Fibroblast of mammary gland (primary cell): ENCODE results near the gene TPBGL.
"Not testable (repeated sequence)": the region's sequence is repeated elsewhere in the genome, so short reads cannot be mapped to it uniquely, and the experiment has no call there.

Experiments
- DNase-seq: peaks from one replicate; pipeline ENCODE4 v3.0.0-alpha.2; 2010; ENCODE audit warnings: low read depth
- H3K4me3 ChIP-seq: 2 replicates; pipeline ENCODE4 v1.5.1; 2011; ENCODE audit warnings: low read depth, mild to moderate bottlenecking, low read length, moderate library complexity; ENCODE audit not compliant: control insufficient read depth
- CTCF ChIP-seq: conservative IDR thresholded peaks from 2 replicates; pipeline ENCODE4 v1.5.1; 2011; ENCODE audit warnings: low read depth, low read length, inconsistent platforms; ENCODE audit not compliant: control insufficient read depth, insufficient read depth

The TPBGL gene

GRCh38 chr11:75269896-75270295 lies 29.3 kb downstream of the TPBGL start:
- no peak for DNase-seq
- H3K4me3 ChIP-seq: no peak overlapping the region
- TF ChIP-seq CTCF: no peak

- DNase-seq: peak; percentile 31
- peak; percentile 45 for TF ChIP-seq CTCF
- no peak overlapping the region for H3K4me3 ChIP-seq
These were observed 30.4 kb downstream of the TPBGL start for GRCh38 chr11:75270896-75271418.

- DNase-seq: no peak
These were observed 31.2 kb downstream of the TPBGL start for GRCh38 chr11:75271730-75272129.

GRCh38 chr11:75272391-75272790 lies 31.8 kb downstream of the TPBGL start:
- TF ChIP-seq CTCF: no peak
- DNase-seq: no peak
- no peak overlapping the region for H3K4me3 ChIP-seq

More at GRCh38 chr11:75271730-75272129, 31.2 kb downstream of the TPBGL start:
- no peak overlapping the region for H3K4me3 ChIP-seq
- TF ChIP-seq CTCF: no peak

- TF ChIP-seq CTCF: no peak
- no peak overlapping the region for H3K4me3 ChIP-seq
- no peak for DNase-seq
These were observed 32.3 kb downstream of the TPBGL start for GRCh38 chr11:75272821-75273301.

GRCh38 chr11:75273411-75274391 lies 33.1 kb downstream of the TPBGL start:
- H3K4me3 ChIP-seq: no peak overlapping the region
- DNase-seq: no peak
- no peak for TF ChIP-seq CTCF

GRCh38 chr11:75274716-75275115 lies 34.1 kb downstream of the TPBGL start:
- DNase-seq, H3K4me3 ChIP-seq: not testable (repeated sequence)
